HCT116 (cell line): ENCODE results near the gene FNDC3B. TPM values are rescaled to one million over a fixed set of nuclear protein-coding genes. Genes with fewer than 3 reads are reported as not detected.

ENCODE experiments used
- ATAC-seq: fragments of 200-7000 bp; cut with Tn5 transposase; 2 replicates; pipeline ENCODE4 v1.9.1; 2020; ENCODE audit warnings: mild to moderate bottlenecking, moderate library complexity
- BruUV-seq: library from RNA; stranded (reverse); fragments of 400-500 nt; replicated peaks from 2 replicates; lab custom pipeline; 2021; lab: Mats Ljungman, UMichigan
- CTCF ChIA-PET: fragments of 300-600 bp; sonication (Branson Sonifier 250); formaldehyde crosslinking; loops from one replicate; lab custom pipeline; 2021; ENCODE audit warnings: antibody characterized with exemption; lab: Charles Lee
- POLR2A ChIA-PET: fragments of 300-600, 350-600 bp; sonication (Branson Sonifier 250); formaldehyde crosslinking; loops from one replicate; lab custom pipeline; 2021; ENCODE audit warnings: antibody characterized with exemption; lab: Charles Lee
- RAD21 ChIA-PET, 2 experiments: fragments of 300-600 bp; sonication (Branson Sonifier 250); formaldehyde crosslinking; loops; one replicate each; lab custom pipeline; 2023; ENCODE audit warnings: low total read pairs in 2 of 2; ENCODE audit not compliant: uncharacterized antibody in 2 of 2, unreplicated experiment in 2 of 2, low non-redundant PET in 1 of 2; lab: Charles Lee
- DNase-seq: peaks from one replicate; pipeline ENCODE4 v3.0.0-alpha.2; 2010; ENCODE audit warnings: low read depth, low spot score
- H2AFZ ChIP-seq: fragments of 200-600 bp; shearing (Covaris generic), sonication (generic); 2 replicates; pipeline ENCODE4 v1.6.1; 2017; ENCODE audit warnings: low read depth, mixed run types, mixed read lengths, antibody characterized with exemption, low read length; ENCODE audit not compliant: poor library complexity, severe bottlenecking
- H3K27ac ChIP-seq: 2 replicates; pipeline ENCODE4 v1.5.1; 2012; ENCODE audit warnings: low read depth, low read length
- H3K27me3 ChIP-seq: fragments of 200-600 bp; sonication (generic); 2 replicates; pipeline ENCODE4 v1.6.1; 2016; ENCODE audit warnings: mixed run types, low read length, mixed read lengths; ENCODE audit not compliant: insufficient read depth
- H3K36me3 ChIP-seq, 2 experiments: fragments of 200-500 bp in 1 of 2; fragments of 200-600 bp in 1 of 2; sonication (Bioruptor generic) in 1 of 2; sonication (generic) in 1 of 2; 2 replicates each; pipeline versions ENCODE4 v1.5.1 to v1.6.1; 2014 to 2016; ENCODE audit warnings: low read length in 2 of 2, inconsistent platforms in 1 of 2, mixed read lengths in 1 of 2, mixed run types in 1 of 2; ENCODE audit not compliant: insufficient read depth in 2 of 2, control insufficient read depth in 1 of 2
- H3K4me1 ChIP-seq, 2 experiments: fragments of 200-600 bp in 1 of 2; sonication (generic) in 1 of 2; 2 replicates each; pipeline versions ENCODE4 v1.5.1 to v1.6.1; 2012 to 2017; ENCODE audit warnings: low read length in 2 of 2, inconsistent platforms in 1 of 2, mild to moderate bottlenecking in 1 of 2, mixed read lengths in 1 of 2, mixed run types in 1 of 2, moderate library complexity in 1 of 2; ENCODE audit not compliant: insufficient read depth in 2 of 2, control insufficient read depth in 1 of 2
- H3K4me2 ChIP-seq: fragments of 200-600 bp; sonication (generic); 2 replicates; pipeline ENCODE4 v1.6.1; 2017; ENCODE audit warnings: mixed run types, low read length, mixed read lengths
- H3K4me3 ChIP-seq, 2 experiments: fragments of 200-600 bp in 1 of 2; sonication (generic) in 1 of 2; replicated peaks in 1 of 2; 2 replicates each; pipeline ENCODE4 v1.5.1; 2011 to 2016; ENCODE audit warnings: low read length in 2 of 2, control low read depth in 1 of 2, low read depth in 1 of 2, mild to moderate bottlenecking in 1 of 2, mixed read lengths in 1 of 2, mixed run types in 1 of 2
- H3K79me2 ChIP-seq: fragments of 200-600 bp; sonication (generic); 2 replicates; pipeline ENCODE4 v1.6.1; 2017; ENCODE audit warnings: mild to moderate bottlenecking, mixed run types, low read length, moderate library complexity, mixed read lengths; ENCODE audit not compliant: insufficient read depth
- H3K9ac ChIP-seq: fragments of 200-600 bp; sonication (generic); 2 replicates; pipeline ENCODE4 v1.6.1; 2016; ENCODE audit warnings: low read length, mixed read lengths
- H3K9me2 ChIP-seq: fragments of 200-600 bp; sonication (generic), shearing (Covaris generic); 2 replicates; pipeline ENCODE4 v1.6.1; 2017; ENCODE audit warnings: mixed run types, mild to moderate bottlenecking, moderate library complexity; ENCODE audit not compliant: insufficient read depth
- H3K9me3 ChIP-seq, 2 experiments: fragments of 200-500 bp in 1 of 2; fragments of 200-600 bp in 1 of 2; sonication (Bioruptor generic) in 1 of 2; sonication (generic) in 1 of 2; 2 replicates each; pipeline ENCODE4 v1.6.1; 2014 to 2017; ENCODE audit warnings: low read length in 2 of 2, mixed read lengths in 2 of 2, inconsistent platforms in 1 of 2, low read depth in 1 of 2, mild to moderate bottlenecking in 1 of 2, mixed run types in 1 of 2, moderate library complexity in 1 of 2; ENCODE audit not compliant: control insufficient read depth in 1 of 2, insufficient read depth in 1 of 2
- H4K20me1 ChIP-seq: fragments of 200-600 bp; sonication (generic), shearing (Covaris generic); 2 replicates; pipeline ENCODE4 v1.6.1; 2017; ENCODE audit warnings: mixed run types, mild to moderate bottlenecking, moderate library complexity; ENCODE audit not compliant: insufficient read depth
- ATF3 ChIP-seq: IDR thresholded peaks from 2 replicates; pipeline ENCODE4 v1.6.1; 2012
- CEBPB ChIP-seq: IDR thresholded peaks from 2 replicates; pipeline ENCODE4 v1.6.1; 2012; ENCODE audit warnings: low read depth
- CTCF ChIP-seq, 3 experiments: fragments of 200-600 bp in 1 of 3; sonication (generic) in 1 of 3; IDR thresholded peaks in 2 of 3; conservative IDR thresholded peaks in 1 of 3; 2 replicates each; pipeline ENCODE4 v1.5.1; 2012 to 2017; ENCODE audit warnings: low read depth in 2 of 3, low read length in 2 of 3, antibody characterized with exemption in 1 of 3, borderline replicate concordance in 1 of 3, control low read depth in 1 of 3, mild to moderate bottlenecking in 1 of 3, mixed read lengths in 1 of 3, mixed run types in 1 of 3, moderate library complexity in 1 of 3; ENCODE audit not compliant: insufficient read depth in 1 of 3
- EZH2 ChIP-seq: fragments of 200-600 bp; sonication (generic); IDR thresholded peaks from 2 replicates; pipeline ENCODE4 v1.6.1; 2017; ENCODE audit warnings: antibody characterized with exemption, mixed run types
- FOSL1 ChIP-seq: IDR thresholded peaks from 2 replicates; pipeline ENCODE4 v1.6.1; 2012; ENCODE audit warnings: low read depth
- JUND ChIP-seq: IDR thresholded peaks from 2 replicates; pipeline ENCODE4 v1.6.1; 2012
- POLR2A ChIP-seq: IDR thresholded peaks from 2 replicates; pipeline ENCODE4 v1.7.0; 2011; ENCODE audit warnings: borderline replicate concordance; ENCODE audit not compliant: insufficient read depth, insufficient read length; ENCODE audit errors: extremely low read depth
- RAD21 ChIP-seq: IDR thresholded peaks from 2 replicates; pipeline ENCODE4 v1.6.1; 2012; ENCODE audit warnings: low read depth, mild to moderate bottlenecking
- SP1 ChIP-seq: IDR thresholded peaks from 2 replicates; pipeline ENCODE4 v1.6.1; 2012; ENCODE audit warnings: low read depth
- SRF ChIP-seq: IDR thresholded peaks from 2 replicates; pipeline ENCODE4 v1.6.1; 2012; ENCODE audit warnings: low read depth
- ZBTB33 ChIP-seq: IDR thresholded peaks from 2 replicates; pipeline ENCODE4 v1.6.1; 2011; ENCODE audit warnings: mild to moderate bottlenecking, low read length, moderate library complexity; ENCODE audit not compliant: insufficient replicate concordance; ENCODE audit errors: extremely low read depth
- ZFX ChIP-seq: fragments of 450-650 bp; IDR thresholded peaks from 2 replicates; pipeline ENCODE4 v1.6.1; 2017
- ZNF274 ChIP-seq: fragments of 200-500 bp; sonication (Bioruptor generic); IDR thresholded peaks from 2 replicates; pipeline ENCODE4 v1.6.1; 2014; ENCODE audit warnings: mild to moderate bottlenecking, low read depth, low read length, inconsistent platforms
- intact Hi-C: fragments of 100-400 bp; cut with micrococcal nuclease; formaldehyde crosslinking; loops from 2 replicates; pipeline ENCODE4 v1.10.0; 2022
- total RNA-seq: library from RNA; stranded (reverse); gene quantifications from one replicate; pipeline ENCODE4 v1.2.1, GENCODE V29; 2021; ENCODE audit not compliant: unreplicated experiment

FNDC3B gene
- total RNA-seq, 1 experiment from 2014 or later = 45.7 TPM

- H3K9ac ChIP-seq = no peak overlapping the region
- no TSS peak for BruUV-seq
- no peaks in the 10 kb centered on the region for H3K27me3 ChIP-seq
- no peaks in the 10 kb centered on the region for H3K36me3 ChIP-seq
- TF ChIP-seq CEBPB (no peak), SRF (no peak), ZFX (no peak), ZBTB33 (no peak), ATF3 (no peak), JUND (no peak), CTCF (IDR thresholded peaks at IDR 0.05 in 2 of 3, conservative IDR thresholded peaks at IDR 0.05 in 1 of 3; ENCODE audit: borderline replicate concordance in 1 of 3, insufficient read depth in 1 of 3, low read depth in 2 of 3, low read length in 2 of 3) (no peak), RAD21 (no peak), EZH2 (no peak), ZNF274 (no peak), SP1 (no peak), POLR2A (no peak), FOSL1 (no peak)
- H4K20me1 ChIP-seq = no peaks in the 10 kb centered on the region
- H3K27ac ChIP-seq = no peak overlapping the region
- H2AFZ ChIP-seq = no peak overlapping the region
- no peak overlapping the region for H3K4me3 ChIP-seq
- H3K4me1 ChIP-seq = peaks cover 0 to 10% of the 10 kb centered on the region in 2 experiments; a peak in 2 of 4 replicates
- ATAC-seq = no peak
- no peaks in the 10 kb centered on the region for H3K9me2 ChIP-seq
- POLR2A ChIA-PET = no interaction called here
- H3K79me2 ChIP-seq = no peaks in the 10 kb centered on the region
- RAD21 ChIA-PET = no interaction called here
- CTCF ChIA-PET = no interaction called here
- peaks cover 0 to 6% of the 10 kb centered on the region in 2 experiments; a peak in 2 of 4 replicates for H3K9me3 ChIP-seq
- H3K4me2 ChIP-seq = no peak overlapping the region
- intact Hi-C loops = no loop called here
- no peak for DNase-seq
Measured at GRCh38 chr3:172246107-172246844, 206.9 kb downstream of the FNDC3B start.
